Measurements from ENCODE around the gene ALKBH2. TPM values are rescaled to one million over a fixed set of nuclear protein-coding genes. Genes with fewer than 3 reads are reported as not detected.

The ALKBH2 gene
- polyA plus RNA-seq, 3 donors = 3.7 to 13.0 (median 4.5) TPM

DNA sequence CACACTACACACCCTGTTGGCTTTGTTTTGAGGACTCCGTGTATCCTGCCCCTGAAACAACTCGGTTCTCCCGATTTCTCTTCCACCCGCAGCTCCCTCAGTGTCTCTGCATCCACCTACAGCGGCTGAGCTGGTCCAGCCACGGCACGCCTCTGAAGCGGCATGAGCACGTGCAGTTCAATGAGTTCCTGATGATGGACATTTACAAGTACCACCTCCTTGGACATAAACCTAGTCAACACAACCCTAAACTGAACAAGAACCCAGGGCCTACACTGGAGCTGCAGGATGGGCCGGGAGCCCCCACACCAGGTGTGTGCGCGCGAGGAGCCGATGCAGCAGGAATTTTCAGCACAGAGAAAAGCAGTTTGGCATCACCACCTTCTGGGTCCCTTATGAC, 10.5 kb downstream of the ALKBH2 start:
- H3K4me1 ChIP-seq (ENCODE audit: control insufficient read depth in 1 of 2, insufficient read depth in 2 of 2, low read length in 2 of 2) = no peaks in the 10 kb centered on the region
- Mint-ChIP-seq H3K4me3 (no peak overlapping the region), H3K27ac (no peak overlapping the region), H3K36me3 (peaks cover 73 to 77% of the 10 kb centered on the region in 2 donors), H3K9me3 (peaks cover 0 to 9% (median 2%) of the 10 kb centered on the region in 7 donors), H3K27me3 (ENCODE audit: low read depth in 3 of 3) (no peaks in the 10 kb centered on the region), H3K4me1 (no peaks in the 10 kb centered on the region)
- no peak for DNase-seq
- no peak overlapping the region for H3K27ac ChIP-seq (ENCODE audit: low read depth in 1 of 2, low read length in 2 of 2)
- peaks cover 61 to 90% of the 10 kb centered on the region in 2 donors for H3K36me3 ChIP-seq (replicated peaks in 1 of 2; ENCODE audit: control insufficient read depth in 1 of 2, insufficient read depth in 2 of 2, low read length in 2 of 2)
- intact Hi-C loops (cut with micrococcal nuclease) = loop anchor here in 1 of 2 donors (10.0 kb wide), 1 partner anchor 118 kb away; no protein-coding TSS in a partner anchor
- WGBS (ENCODE audit: insufficient coverage) = 97% methylated on average over 9 of the region's 14 CpGs
- H2AFZ ChIP-seq (ENCODE audit: insufficient read depth, low read depth, low read length, poor library complexity, severe bottlenecking) = no peak overlapping the region
- H4K20me1 ChIP-seq (ENCODE audit: insufficient read depth, low read length) = no peaks in the 10 kb centered on the region
- H3K4me2 ChIP-seq (replicated peaks; ENCODE audit: extremely low read depth, low read length, poor library complexity, severe bottlenecking) = no peak overlapping the region
- H3K27me3 ChIP-seq (ENCODE audit: control insufficient read depth in 2 of 2, insufficient read depth in 2 of 2, low read length in 2 of 2) = no peaks in the 10 kb centered on the region
- no peak overlapping the region for H3K4me3 ChIP-seq (replicated peaks in 1 of 3; ENCODE audit: low read depth in 2 of 3, low read length in 3 of 3)
- H3K79me2 ChIP-seq (ENCODE audit: insufficient read depth, low read length) = no peaks in the 10 kb centered on the region
- TF ChIP-seq, protein P1, sequence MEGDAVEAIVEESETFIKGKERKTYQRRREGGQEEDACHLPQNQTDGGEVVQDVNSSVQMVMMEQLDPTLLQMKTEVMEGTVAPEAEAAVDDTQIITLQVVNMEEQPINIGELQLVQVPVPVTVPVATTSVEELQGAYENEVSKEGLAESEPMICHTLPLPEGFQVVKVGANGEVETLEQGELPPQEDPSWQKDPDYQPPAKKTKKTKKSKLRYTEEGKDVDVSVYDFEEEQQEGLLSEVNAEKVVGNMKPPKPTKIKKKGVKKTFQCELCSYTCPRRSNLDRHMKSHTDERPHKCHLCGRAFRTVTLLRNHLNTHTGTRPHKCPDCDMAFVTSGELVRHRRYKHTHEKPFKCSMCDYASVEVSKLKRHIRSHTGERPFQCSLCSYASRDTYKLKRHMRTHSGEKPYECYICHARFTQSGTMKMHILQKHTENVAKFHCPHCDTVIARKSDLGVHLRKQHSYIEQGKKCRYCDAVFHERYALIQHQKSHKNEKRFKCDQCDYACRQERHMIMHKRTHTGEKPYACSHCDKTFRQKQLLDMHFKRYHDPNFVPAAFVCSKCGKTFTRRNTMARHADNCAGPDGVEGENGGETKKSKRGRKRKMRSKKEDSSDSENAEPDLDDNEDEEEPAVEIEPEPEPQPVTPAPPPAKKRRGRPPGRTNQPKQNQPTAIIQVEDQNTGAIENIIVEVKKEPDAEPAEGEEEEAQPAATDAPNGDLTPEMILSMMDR (IDR thresholded peaks at IDR 0.05) = no peak
- no peak overlapping the region for H3K9ac ChIP-seq (ENCODE audit: insufficient read depth, low read length, poor library complexity, severe bottlenecking)
- H3K9me3 ChIP-seq (replicated peaks in 1 of 2; ENCODE audit: control insufficient read depth in 1 of 2, insufficient read depth in 1 of 2, low read length in 2 of 2) = no peaks in the 10 kb centered on the region

DNA sequence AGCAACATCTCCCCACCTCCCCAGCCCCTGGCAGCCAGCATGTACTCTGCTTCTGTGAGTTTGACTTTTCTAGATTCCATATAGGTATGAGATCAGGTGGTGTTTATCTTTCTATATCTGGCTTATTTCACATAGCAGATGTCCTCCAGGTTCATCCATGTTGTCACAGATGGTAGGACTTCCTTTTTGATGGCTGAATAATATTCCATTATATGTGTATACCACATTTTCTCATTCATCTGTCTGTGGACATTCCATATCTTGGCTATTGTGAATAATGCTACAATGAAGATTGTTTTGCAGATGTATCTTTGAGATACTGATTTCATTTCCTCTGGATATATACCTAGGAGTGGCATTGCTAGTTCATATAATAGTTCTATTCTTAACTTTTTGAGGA, 18.4 kb downstream of the ALKBH2 start:
- Histone ChIP-seq H3K36me3 (replicated peaks in 1 of 2; ENCODE audit: control insufficient read depth in 1 of 2, insufficient read depth in 2 of 2, low read length in 2 of 2) (peaks cover 33 to 74% of the 10 kb centered on the region in 2 donors), H3K4me2 (replicated peaks; ENCODE audit: extremely low read depth, low read length, poor library complexity, severe bottlenecking) (no peak overlapping the region), H2AFZ (ENCODE audit: insufficient read depth, low read depth, low read length, poor library complexity, severe bottlenecking) (no peak overlapping the region), H3K27me3 (ENCODE audit: control insufficient read depth in 2 of 2, insufficient read depth in 2 of 2, low read length in 2 of 2) (no peaks in the 10 kb centered on the region), H3K4me3 (replicated peaks in 1 of 3; ENCODE audit: low read depth in 2 of 3, low read length in 3 of 3) (no peak overlapping the region), H3K9me3 (replicated peaks in 1 of 2; ENCODE audit: control insufficient read depth in 1 of 2, insufficient read depth in 1 of 2, low read length in 2 of 2) (no peaks in the 10 kb centered on the region), H3K9ac (ENCODE audit: insufficient read depth, low read length, poor library complexity, severe bottlenecking) (no peak overlapping the region), H3K4me1 (ENCODE audit: control insufficient read depth in 1 of 2, insufficient read depth in 2 of 2, low read length in 2 of 2) (no peaks in the 10 kb centered on the region), H4K20me1 (ENCODE audit: insufficient read depth, low read length) (no peaks in the 10 kb centered on the region), H3K79me2 (ENCODE audit: insufficient read depth, low read length) (no peaks in the 10 kb centered on the region), H3K27ac (ENCODE audit: low read depth in 1 of 2, low read length in 2 of 2) (no peak overlapping the region)
- no peaks in the 10 kb centered on the region for H3K27me3 Mint-ChIP-seq (ENCODE audit: low read depth in 3 of 3)
- no peak for DNase-seq
- intact Hi-C loops (cut with micrococcal nuclease) = no loop called here
- H3K4me1 Mint-ChIP-seq = no peaks in the 10 kb centered on the region
- no peak overlapping the region for H3K4me3 Mint-ChIP-seq
- H3K9me3 Mint-ChIP-seq = peaks cover 1 to 9% (median 5%) of the 10 kb centered on the region in 7 donors
- H3K27ac Mint-ChIP-seq = peak overlapping the region in 1 of 7 donors; percentile 15
- TF ChIP-seq, protein P1 (IDR thresholded peaks at IDR 0.05) = no peak
- peaks cover 51 to 73% of the 10 kb centered on the region in 2 donors for H3K36me3 Mint-ChIP-seq
